ENCODE results near the gene FAM124A.

The FAM124A gene

DNA sequence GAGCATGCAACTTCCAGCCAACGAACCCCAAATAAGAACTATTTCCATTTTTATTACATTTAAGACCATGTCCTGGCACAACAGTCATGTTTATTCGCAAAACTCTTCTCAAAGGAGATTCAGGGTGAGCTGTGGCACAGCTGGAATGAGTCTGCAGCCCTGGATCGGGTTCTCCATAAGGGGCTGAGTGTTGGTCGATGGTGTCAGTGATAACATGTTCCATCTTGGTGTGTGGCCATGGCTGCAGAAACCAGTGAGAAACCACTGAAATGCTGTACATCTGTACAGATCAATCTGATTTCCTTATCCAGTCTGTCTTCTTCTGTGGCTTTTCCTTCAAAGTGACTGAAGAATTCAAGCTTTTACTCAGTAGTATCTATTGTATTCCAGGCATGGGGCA lies 15.2 kb downstream of the FAM124A start:
- no peak overlapping the region for H3K23ac ChIP-seq (ENCODE audit: low read length)
- no peak overlapping the region for H4K8ac ChIP-seq (ENCODE audit: low read depth, low read length)
- H2BK5ac ChIP-seq (ENCODE audit: low read length), result no peak overlapping the region
- no peaks in the 10 kb centered on the region for H3K79me2 ChIP-seq (ENCODE audit: control insufficient read depth, insufficient read depth, low read length)
- no CpG with 5 or more reads among the region's 4 CpGs for WGBS (ENCODE audit: extremely low coverage, insufficient coverage, low lambda C conversion rate)
- no peak for DNase-seq
- no peak overlapping the region for H3K56ac ChIP-seq (ENCODE audit: low read length)
- H4K5ac ChIP-seq (ENCODE audit: low read length), result no peak overlapping the region
- H3K79me1 ChIP-seq (ENCODE audit: low read length), result peaks cover 2% of the 10 kb centered on the region
- H3K4me2 ChIP-seq (ENCODE audit: low read length), result no peak overlapping the region
- no peak overlapping the region for H2AK5ac ChIP-seq (ENCODE audit: low read length)
- no peaks in the 10 kb centered on the region for H3K27me3 ChIP-seq (ENCODE audit: insufficient read depth, low read length, poor library complexity)
- H3K4ac ChIP-seq (ENCODE audit: low read depth, low read length), result no peak overlapping the region
- H3K4me3 ChIP-seq (ENCODE audit: low read length), result no peak overlapping the region
- H3K27ac ChIP-seq (ENCODE audit: low read depth, low read length), result no peak overlapping the region
- peaks cover 7% of the 10 kb centered on the region for H3K4me1 ChIP-seq (ENCODE audit: control insufficient read depth, low read depth, low read length)
- no peaks in the 10 kb centered on the region for H3K36me3 ChIP-seq (ENCODE audit: control insufficient read depth, insufficient read depth, low read length)
- no peak overlapping the region for H3K18ac ChIP-seq (ENCODE audit: low read length)
- no peak overlapping the region for H2BK15ac ChIP-seq (replicated peaks; ENCODE audit: low read depth)
- H3K9ac ChIP-seq (ENCODE audit: low read length), result no peak overlapping the region
- no peak overlapping the region for H2BK120ac ChIP-seq (ENCODE audit: low read depth, low read length)

DNA sequence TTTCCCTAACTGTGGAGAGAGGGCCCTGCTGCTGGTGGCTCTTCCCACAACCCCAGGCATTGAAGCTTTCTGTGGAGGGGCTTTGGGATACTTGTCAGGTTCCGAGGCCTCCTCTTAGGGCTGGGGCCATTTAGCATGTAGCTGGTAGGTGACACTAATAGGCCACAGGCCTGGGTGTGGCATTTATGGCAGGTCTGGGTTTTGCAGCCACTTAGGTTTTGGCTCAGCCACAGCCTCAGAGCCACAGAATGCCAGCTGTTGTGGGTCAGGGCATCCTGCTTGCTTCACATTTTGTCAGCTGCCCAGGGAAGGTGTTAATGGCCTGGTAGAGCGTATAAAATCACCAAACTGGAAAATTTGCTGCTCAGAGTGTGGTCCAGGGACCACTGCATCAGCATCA lies 15.7 kb downstream of the FAM124A start:
- Histone ChIP-seq H3K27me3 (ENCODE audit: insufficient read depth, low read length, poor library complexity) (no peaks in the 10 kb centered on the region), H2BK15ac (replicated peaks; ENCODE audit: low read depth) (no peak overlapping the region), H3K23ac (ENCODE audit: low read length) (no peak overlapping the region), H4K5ac (ENCODE audit: low read length) (no peak overlapping the region), H3K18ac (ENCODE audit: low read length) (no peak overlapping the region), H3K27ac (ENCODE audit: low read depth, low read length) (no peak overlapping the region), H2BK5ac (ENCODE audit: low read length) (no peak overlapping the region), H3K4me2 (ENCODE audit: low read length) (no peak overlapping the region), H3K4ac (ENCODE audit: low read depth, low read length) (peak overlapping the region; percentile 65), H3K36me3 (ENCODE audit: control insufficient read depth, insufficient read depth, low read length) (no peaks in the 10 kb centered on the region), H3K79me2 (ENCODE audit: control insufficient read depth, insufficient read depth, low read length) (no peaks in the 10 kb centered on the region), H3K9ac (ENCODE audit: low read length) (no peak overlapping the region), H2AK5ac (ENCODE audit: low read length) (no peak overlapping the region), H3K79me1 (ENCODE audit: low read length) (peaks cover 2% of the 10 kb centered on the region), H2BK120ac (ENCODE audit: low read depth, low read length) (no peak overlapping the region), H3K4me1 (ENCODE audit: control insufficient read depth, low read depth, low read length) (peaks cover 7% of the 10 kb centered on the region), H3K56ac (ENCODE audit: low read length) (no peak overlapping the region), H4K8ac (ENCODE audit: low read depth, low read length) (no peak overlapping the region), H3K4me3 (ENCODE audit: low read length) (no peak overlapping the region)
- no CpG with 5 or more reads among the region's 2 CpGs for WGBS (ENCODE audit: extremely low coverage, insufficient coverage, low lambda C conversion rate)
- no peak for DNase-seq

DNA sequence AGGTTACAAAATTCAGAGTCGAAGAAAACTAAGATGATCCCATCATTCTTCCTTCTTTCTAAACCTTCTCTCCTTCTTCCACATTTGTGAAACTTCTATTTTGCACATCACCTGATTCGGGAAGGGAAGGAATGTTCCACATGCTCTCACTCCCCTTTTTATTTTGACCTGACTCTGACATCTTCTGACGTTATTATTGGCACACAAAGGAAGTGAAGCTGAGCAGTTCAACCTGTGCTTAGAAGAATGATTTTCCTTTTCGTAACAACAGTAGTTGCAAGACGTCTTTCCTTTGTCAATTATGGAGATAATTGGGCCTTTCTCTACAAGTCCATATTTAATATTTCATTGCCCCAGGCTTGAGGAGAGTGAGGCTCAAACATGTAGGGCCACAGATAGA lies 18.0 kb downstream of the FAM124A start:
- H3K4ac ChIP-seq (ENCODE audit: low read depth, low read length), result no peak overlapping the region
- H2AK5ac ChIP-seq (ENCODE audit: low read length), result no peak overlapping the region
- no peak overlapping the region for H2BK120ac ChIP-seq (ENCODE audit: low read depth, low read length)
- H3K56ac ChIP-seq (ENCODE audit: low read length), result no peak overlapping the region
- H3K79me2 ChIP-seq (ENCODE audit: control insufficient read depth, insufficient read depth, low read length), result no peaks in the 10 kb centered on the region
- H2BK15ac ChIP-seq (replicated peaks; ENCODE audit: low read depth), result no peak overlapping the region
- no peak overlapping the region for H4K5ac ChIP-seq (ENCODE audit: low read length)
- H3K18ac ChIP-seq (ENCODE audit: low read length), result no peak overlapping the region
- no peak overlapping the region for H3K23ac ChIP-seq (ENCODE audit: low read length)
- DNase-seq, result no peak
- peaks cover 5% of the 10 kb centered on the region for H3K4me1 ChIP-seq (ENCODE audit: control insufficient read depth, low read depth, low read length)
- H3K4me3 ChIP-seq (ENCODE audit: low read length), result no peak overlapping the region
- no peaks in the 10 kb centered on the region for H3K36me3 ChIP-seq (ENCODE audit: control insufficient read depth, insufficient read depth, low read length)
- H2BK5ac ChIP-seq (ENCODE audit: low read length), result no peak overlapping the region
- H3K79me1 ChIP-seq (ENCODE audit: low read length), result peaks cover 2% of the 10 kb centered on the region
- H3K9ac ChIP-seq (ENCODE audit: low read length), result no peak overlapping the region
- H3K4me2 ChIP-seq (ENCODE audit: low read length), result no peak overlapping the region
- H3K27ac ChIP-seq (ENCODE audit: low read depth, low read length), result no peak overlapping the region
- no peak overlapping the region for H4K8ac ChIP-seq (ENCODE audit: low read depth, low read length)
- WGBS (ENCODE audit: extremely low coverage, insufficient coverage, low lambda C conversion rate), result no CpG with 5 or more reads among the region's 5 CpGs
- H3K27me3 ChIP-seq (ENCODE audit: insufficient read depth, low read length, poor library complexity), result no peaks in the 10 kb centered on the region

DNA sequence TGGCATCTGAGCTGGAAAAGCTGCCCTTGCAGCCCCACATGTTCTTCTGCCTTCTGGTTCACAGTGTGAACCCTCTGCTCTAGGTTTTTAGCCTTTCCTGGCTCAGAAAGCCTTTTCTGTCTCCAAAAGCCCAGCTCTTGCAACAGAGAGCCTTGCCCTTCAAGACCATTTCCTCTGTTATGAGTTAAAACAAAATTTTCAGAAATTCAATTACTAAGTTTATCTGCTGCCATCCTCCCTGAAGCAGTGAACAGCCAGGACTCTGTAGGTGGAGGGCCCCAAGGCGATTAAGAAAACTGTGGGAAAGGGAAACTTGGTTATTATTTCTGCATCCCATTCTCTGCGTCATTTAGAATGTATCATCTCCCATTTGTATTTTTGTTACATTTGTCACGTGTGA lies 18.8 kb downstream of the FAM124A start:
- H2BK15ac ChIP-seq (replicated peaks; ENCODE audit: low read depth), result no peak overlapping the region
- H4K5ac ChIP-seq (ENCODE audit: low read length), result no peak overlapping the region
- H3K4me3 ChIP-seq (ENCODE audit: low read length), result no peak overlapping the region
- WGBS (ENCODE audit: extremely low coverage, insufficient coverage, low lambda C conversion rate), result no CpG with 5 or more reads among the region's 3 CpGs
- H3K79me1 ChIP-seq (ENCODE audit: low read length), result peaks cover 2% of the 10 kb centered on the region
- H3K23ac ChIP-seq (ENCODE audit: low read length), result no peak overlapping the region
- H3K27ac ChIP-seq (ENCODE audit: low read depth, low read length), result no peak overlapping the region
- no peaks in the 10 kb centered on the region for H3K36me3 ChIP-seq (ENCODE audit: control insufficient read depth, insufficient read depth, low read length)
- no peak overlapping the region for H2BK5ac ChIP-seq (ENCODE audit: low read length)
- H3K79me2 ChIP-seq (ENCODE audit: control insufficient read depth, insufficient read depth, low read length), result no peaks in the 10 kb centered on the region
- no peak for DNase-seq
- H3K56ac ChIP-seq (ENCODE audit: low read length), result no peak overlapping the region
- H3K27me3 ChIP-seq (ENCODE audit: insufficient read depth, low read length, poor library complexity), result no peaks in the 10 kb centered on the region
- H2AK5ac ChIP-seq (ENCODE audit: low read length), result no peak overlapping the region
- H2BK120ac ChIP-seq (ENCODE audit: low read depth, low read length), result no peak overlapping the region
- peaks cover 2% of the 10 kb centered on the region for H3K4me1 ChIP-seq (ENCODE audit: control insufficient read depth, low read depth, low read length)
- H4K8ac ChIP-seq (ENCODE audit: low read depth, low read length), result no peak overlapping the region
- H3K4me2 ChIP-seq (ENCODE audit: low read length), result no peak overlapping the region
- no peak overlapping the region for H3K9ac ChIP-seq (ENCODE audit: low read length)
- H3K18ac ChIP-seq (ENCODE audit: low read length), result no peak overlapping the region
- H3K4ac ChIP-seq (ENCODE audit: low read depth, low read length), result no peak overlapping the region

DNA sequence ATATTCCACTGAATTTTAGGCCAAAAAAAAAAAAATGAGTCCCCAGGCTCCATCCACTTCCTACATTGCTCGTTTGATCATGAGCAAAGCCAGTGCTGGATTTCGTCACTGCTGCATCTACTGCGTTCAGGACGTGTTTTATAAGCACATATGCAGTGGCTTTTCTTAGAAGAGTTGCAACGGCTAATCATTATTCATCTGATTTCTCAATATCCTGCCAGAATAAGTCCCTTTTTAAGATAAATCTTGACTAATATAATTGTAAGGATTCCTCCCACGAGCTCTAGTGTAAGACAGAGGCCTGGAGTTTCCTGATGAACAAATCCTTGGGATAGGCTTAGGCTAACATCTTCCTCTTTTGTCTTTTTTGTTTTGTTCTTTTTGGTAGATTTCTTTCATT lies 19.5 kb downstream of the FAM124A start:
- H3K27ac ChIP-seq (ENCODE audit: low read depth, low read length), result no peak overlapping the region
- no peak overlapping the region for H2BK15ac ChIP-seq (replicated peaks; ENCODE audit: low read depth)
- no CpG with 5 or more reads among the region's 6 CpGs for WGBS (ENCODE audit: extremely low coverage, insufficient coverage, low lambda C conversion rate)
- H3K79me2 ChIP-seq (ENCODE audit: control insufficient read depth, insufficient read depth, low read length), result no peaks in the 10 kb centered on the region
- H3K18ac ChIP-seq (ENCODE audit: low read length), result no peak overlapping the region
- no peak overlapping the region for H3K56ac ChIP-seq (ENCODE audit: low read length)
- H3K36me3 ChIP-seq (ENCODE audit: control insufficient read depth, insufficient read depth, low read length), result no peaks in the 10 kb centered on the region
- H3K27me3 ChIP-seq (ENCODE audit: insufficient read depth, low read length, poor library complexity), result no peaks in the 10 kb centered on the region
- H3K4me3 ChIP-seq (ENCODE audit: low read length), result no peak overlapping the region
- no peak overlapping the region for H4K5ac ChIP-seq (ENCODE audit: low read length)
- H4K8ac ChIP-seq (ENCODE audit: low read depth, low read length), result no peak overlapping the region
- no peak overlapping the region for H2BK5ac ChIP-seq (ENCODE audit: low read length)
- H3K4me1 ChIP-seq (ENCODE audit: control insufficient read depth, low read depth, low read length), result no peaks in the 10 kb centered on the region
- peaks cover 2% of the 10 kb centered on the region for H3K79me1 ChIP-seq (ENCODE audit: low read length)
- no peak overlapping the region for H3K4me2 ChIP-seq (ENCODE audit: low read length)
- H2BK120ac ChIP-seq (ENCODE audit: low read depth, low read length), result no peak overlapping the region
- H2AK5ac ChIP-seq (ENCODE audit: low read length), result no peak overlapping the region
- no peak overlapping the region for H3K4ac ChIP-seq (ENCODE audit: low read depth, low read length)
- no peak overlapping the region for H3K9ac ChIP-seq (ENCODE audit: low read length)
- DNase-seq, result no peak
- no peak overlapping the region for H3K23ac ChIP-seq (ENCODE audit: low read length)

DNA sequence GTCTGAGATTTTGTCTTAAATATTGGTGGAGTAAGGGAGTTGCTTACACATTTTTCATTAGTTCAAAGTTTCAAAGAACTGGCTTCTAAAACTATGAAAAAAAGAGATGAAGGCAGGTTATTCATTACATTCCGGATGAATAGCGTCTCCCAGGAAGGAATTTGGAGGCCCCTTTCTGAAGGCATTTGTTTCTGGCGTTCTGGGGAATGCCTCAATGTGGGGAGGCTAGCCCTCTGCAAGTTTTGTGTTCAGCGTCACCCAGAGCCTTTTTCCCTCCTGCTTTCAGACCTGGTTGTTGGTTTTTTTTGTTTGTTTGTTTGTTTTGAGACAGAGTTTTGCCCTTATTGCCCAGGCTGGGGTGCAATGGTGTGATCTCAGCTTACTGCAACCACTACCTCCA lies 21.0 kb downstream of the FAM124A start:
- no CpG with 5 or more reads among the region's 4 CpGs for WGBS (ENCODE audit: extremely low coverage, insufficient coverage, low lambda C conversion rate)
- Histone ChIP-seq H3K79me1 (ENCODE audit: low read length) (no peaks in the 10 kb centered on the region), H2BK5ac (ENCODE audit: low read length) (no peak overlapping the region), H3K4ac (ENCODE audit: low read depth, low read length) (no peak overlapping the region), H3K27ac (ENCODE audit: low read depth, low read length) (no peak overlapping the region), H3K56ac (ENCODE audit: low read length) (no peak overlapping the region), H3K23ac (ENCODE audit: low read length) (no peak overlapping the region), H2AK5ac (ENCODE audit: low read length) (no peak overlapping the region), H3K4me3 (ENCODE audit: low read length) (no peak overlapping the region), H3K27me3 (ENCODE audit: insufficient read depth, low read length, poor library complexity) (no peaks in the 10 kb centered on the region), H4K8ac (ENCODE audit: low read depth, low read length) (no peak overlapping the region), H3K4me1 (ENCODE audit: control insufficient read depth, low read depth, low read length) (no peaks in the 10 kb centered on the region), H3K18ac (ENCODE audit: low read length) (no peak overlapping the region), H4K5ac (ENCODE audit: low read length) (no peak overlapping the region), H3K9ac (ENCODE audit: low read length) (no peak overlapping the region), H3K4me2 (ENCODE audit: low read length) (no peak overlapping the region), H2BK120ac (ENCODE audit: low read depth, low read length) (no peak overlapping the region), H3K36me3 (ENCODE audit: control insufficient read depth, insufficient read depth, low read length) (no peaks in the 10 kb centered on the region), H2BK15ac (replicated peaks; ENCODE audit: low read depth) (no peak overlapping the region), H3K79me2 (ENCODE audit: control insufficient read depth, insufficient read depth, low read length) (no peaks in the 10 kb centered on the region)
- peak; percentile 53 for DNase-seq

Measured in mesendoderm (in vitro differentiated cells).